Hepatocyte (in vitro differentiated cells): ENCODE results near the gene LNX1.

Source experiments
- EZH2phosphoT487 ChIP-seq: fragments of 200-600 bp; sonication (generic); IDR thresholded peaks from one replicate; pipeline ENCODE4 v1.6.1; 2018; ENCODE audit warnings: antibody characterized with exemption, mild to moderate bottlenecking, low read depth, moderate library complexity; ENCODE audit not compliant: unreplicated experiment, severe bottlenecking
- TF ChIP-seq, protein P1 (sequence below): fragments of 200-600 bp; sonication (generic); IDR thresholded peaks from 2 replicates; pipeline ENCODE4 v1.5.1; 2016; ENCODE audit warnings: antibody characterized with exemption, mild to moderate bottlenecking; ENCODE audit not compliant: poor library complexity

- TF ChIP-seq EZH2phosphoT487 = no peak
- TF ChIP-seq, protein P1, sequence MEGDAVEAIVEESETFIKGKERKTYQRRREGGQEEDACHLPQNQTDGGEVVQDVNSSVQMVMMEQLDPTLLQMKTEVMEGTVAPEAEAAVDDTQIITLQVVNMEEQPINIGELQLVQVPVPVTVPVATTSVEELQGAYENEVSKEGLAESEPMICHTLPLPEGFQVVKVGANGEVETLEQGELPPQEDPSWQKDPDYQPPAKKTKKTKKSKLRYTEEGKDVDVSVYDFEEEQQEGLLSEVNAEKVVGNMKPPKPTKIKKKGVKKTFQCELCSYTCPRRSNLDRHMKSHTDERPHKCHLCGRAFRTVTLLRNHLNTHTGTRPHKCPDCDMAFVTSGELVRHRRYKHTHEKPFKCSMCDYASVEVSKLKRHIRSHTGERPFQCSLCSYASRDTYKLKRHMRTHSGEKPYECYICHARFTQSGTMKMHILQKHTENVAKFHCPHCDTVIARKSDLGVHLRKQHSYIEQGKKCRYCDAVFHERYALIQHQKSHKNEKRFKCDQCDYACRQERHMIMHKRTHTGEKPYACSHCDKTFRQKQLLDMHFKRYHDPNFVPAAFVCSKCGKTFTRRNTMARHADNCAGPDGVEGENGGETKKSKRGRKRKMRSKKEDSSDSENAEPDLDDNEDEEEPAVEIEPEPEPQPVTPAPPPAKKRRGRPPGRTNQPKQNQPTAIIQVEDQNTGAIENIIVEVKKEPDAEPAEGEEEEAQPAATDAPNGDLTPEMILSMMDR = no peak
Measured at GRCh38 chr4:53557669-53558064, 33.6 kb downstream of the LNX1 start.
